GM20431 (cell line): ENCODE results near the gene SIDT2.

Experiments used
- in situ Hi-C: fragments of 300-500 bp; cut with MseI, MboI; formaldehyde crosslinking; loops from one replicate; pipeline ENCODE4 v1.15.0; 2020; ENCODE audit warnings: low sequenced_read_pairs; ENCODE audit not compliant: unreplicated experiment

SIDT2 gene

DNA sequence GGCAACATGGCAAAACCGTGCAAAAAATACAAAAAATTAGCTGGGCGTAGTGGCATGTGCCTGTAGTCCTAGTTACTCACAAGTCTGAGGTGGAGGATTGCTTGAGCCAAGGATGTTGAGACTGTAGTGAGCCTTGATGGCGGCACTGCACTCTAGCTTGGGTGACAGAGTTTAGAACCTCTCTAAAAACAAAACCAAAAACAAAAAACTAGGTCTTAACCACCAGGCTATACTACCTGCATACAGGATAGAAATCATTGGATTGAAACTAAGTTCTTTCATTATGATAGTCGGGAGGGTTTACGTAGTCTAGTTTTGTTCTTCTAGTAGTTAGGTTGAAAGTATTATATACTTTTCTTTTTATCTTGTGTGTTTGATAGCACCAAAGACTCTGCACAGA is 59.7 kb downstream of the SIDT2 start:
- in situ Hi-C loops = no loop called here

DNA sequence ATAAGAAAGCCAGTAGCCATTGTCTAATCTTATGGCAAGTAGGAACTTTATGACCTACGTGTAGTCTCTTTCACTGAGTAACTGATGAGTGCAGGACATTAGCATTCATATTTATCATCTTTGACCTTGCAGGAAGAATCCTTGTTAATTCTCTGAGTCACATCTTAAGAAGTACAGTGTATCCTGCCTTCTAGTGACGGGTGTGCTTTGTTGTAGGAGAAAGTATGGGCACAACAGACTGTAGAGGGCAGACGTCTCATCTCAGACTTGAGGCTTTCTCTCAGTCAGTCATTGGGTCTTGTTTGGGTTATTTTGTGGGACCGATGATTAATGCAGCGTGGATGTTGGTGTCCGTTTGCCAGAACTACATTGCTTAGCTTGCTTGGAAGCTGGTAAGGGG is 60.8 kb downstream of the SIDT2 start:
- in situ Hi-C loops = no loop called here
